Psoas muscle (tissue), 8 donors: ENCODE results near the gene SLC7A10. TPM values are rescaled to one million over a fixed set of nuclear protein-coding genes. Genes with fewer than 3 reads are reported as not detected.

Source experiments
- ATAC-seq, 4 donors: fragments of 200-7000 bp; cut with Tn5 transposase; one replicate each; pipeline ENCODE4 v1.9.1; 2020; ENCODE audit warnings: moderate library complexity in 3 of 4, mild to moderate bottlenecking in 2 of 4
- DNase-seq, 2 donors: peaks; one replicate each; pipeline ENCODE4 v3.0.0-alpha.2; 2020
- H3K27ac ChIP-seq: fragments of 200-600 bp; one replicate; pipeline ENCODE4 v1.8.0; 2022
- H3K27me3 ChIP-seq, 3 donors: fragments of 200-600 bp in 1 of 3; one replicate each; pipeline versions ENCODE4 v1.6.1 to v1.8.0; 2013 to 2022; ENCODE audit warnings: low read length in 2 of 3, mild to moderate bottlenecking in 2 of 3, moderate library complexity in 1 of 3; ENCODE audit not compliant: insufficient read depth in 3 of 3
- H3K36me3 ChIP-seq, 2 donors: fragments of 200-600 bp in 1 of 2; one replicate each; pipeline versions ENCODE4 v1.6.1 to v1.8.0; 2013 to 2022; ENCODE audit warnings: low read depth in 1 of 2, mild to moderate bottlenecking in 1 of 2, moderate library complexity in 1 of 2; ENCODE audit not compliant: insufficient read depth in 1 of 2
- H3K4me1 ChIP-seq: fragments of 200-600 bp; one replicate; pipeline ENCODE4 v1.8.0; 2022
- H3K4me3 ChIP-seq: fragments of 200-600 bp; one replicate; pipeline ENCODE4 v1.8.0; 2022; ENCODE audit warnings: mild to moderate bottlenecking
- H3K9me3 ChIP-seq: fragments of 200-600 bp; one replicate; pipeline ENCODE4 v1.8.0; 2022
- CTCF ChIP-seq: fragments of 200-600 bp; IDR thresholded peaks from one replicate; pipeline ENCODE4 v1.8.0; 2022; ENCODE audit warnings: antibody characterized with exemption
- WGBS, 3 donors: extraction: QIAGEN DNeasy Blood & Tissue Kit; methylation state at CpG; one replicate each; pipeline versions ENCODE4 v1.1.6 to v1.1.7; 2013; 5-methylcytosine and 5-hydroxymethylcytosine counted together
- intact Hi-C, 2 donors: fragments of 100-400 bp; cut with DNase I; formaldehyde crosslinking; loops; one replicate each; pipeline versions ENCODE4 v1.11.0 to v1.14.2; 2022
- polyA plus RNA-seq, 3 donors: library from polyadenylated mRNA; stranded (reverse); fragments of 200-250 nt; gene quantifications; one replicate each; pipeline ENCODE4 v1.2.3, GENCODE V29; 2013
- total RNA-seq, 4 donors: library from RNA; stranded (reverse); fragmentation: NEBNext Ultra II Directional in 2 of 4; extraction: Animal tissue kit (Norgen Biotek cat#: 25700) in 2 of 4; gene quantifications; one replicate each; pipeline versions ENCODE4 v1.2.1 to v1.2.4, GENCODE V29; 2021 to 2023
- donor health status: healthy with polysubstance abuse.
- donor health status: DM: no; HTN: no; CAD: no; lungs with moderate emphysema.
- donor health status: Bipolar disorder and iron deficiency.
- donor health status: healthy.
- donor health status: DM: yes; HTN: yes; CAD: no.
- donor health status: DM: no; HTN: no; CAD: no.
- donor health status: DM: no; HTN: no; CAD: no.
- donor health status: DM: yes; HTN: yes; CAD: no.

Gene SLC7A10
- total and polyA plus RNA-seq, 7 donors, result 0.03 to 0.43 (median 0.14) TPM; not detected in 3

- 85 to 88% (median 87%) methylated on average over 6 of the region's 6 CpGs for WGBS, 3 donors
Measured at GRCh38 chr19:33163481-33163880, 62.2 kb downstream of the SLC7A10 start.

GRCh38 chr19:33161201-33161600 is 64.4 kb downstream of the SLC7A10 start:
- intact Hi-C loops, result no loop called here
- WGBS, 3 donors, result 68 to 90% (median 80%) methylated on average over 4 of the region's 4 CpGs

More at GRCh38 chr19:33163481-33163880, 62.2 kb downstream of the SLC7A10 start:
- H3K4me1 ChIP-seq, result no peaks in the 10 kb centered on the region
- no peak overlapping the region for H3K4me3 ChIP-seq
- DNase-seq, result no peak
- H3K9me3 ChIP-seq, result peaks cover 5% of the 10 kb centered on the region
- H3K27ac ChIP-seq, result no peak overlapping the region
- H3K36me3 ChIP-seq, result no peaks in the 10 kb centered on the region
- TF ChIP-seq CTCF, result no peak
- intact Hi-C loops, result no loop called here
- ATAC-seq, result no peak
- H3K27me3 ChIP-seq, result no peaks in the 10 kb centered on the region

GRCh38 chr19:33159893-33160292 is 65.8 kb downstream of the SLC7A10 start:
- Histone ChIP-seq H3K27ac (no peak overlapping the region), H3K4me1 (no peaks in the 10 kb centered on the region), H3K36me3 (no peaks in the 10 kb centered on the region), H3K4me3 (no peak overlapping the region), H3K27me3 (no peaks in the 10 kb centered on the region), H3K9me3 (no peaks in the 10 kb centered on the region)
- TF ChIP-seq CTCF, result no peak
- intact Hi-C loops, result no loop called here
- DNase-seq (no peak), ATAC-seq (no peak)
- WGBS, 3 donors, result 87 to 90% (median 89%) methylated on average over 8 of the region's 8 CpGs

More at GRCh38 chr19:33161201-33161600, 64.4 kb downstream of the SLC7A10 start:
- H3K4me1 ChIP-seq, result no peaks in the 10 kb centered on the region
- no peak for ATAC-seq
- DNase-seq, result peak in 1 of 2 donors; percentile 9
- no peaks in the 10 kb centered on the region for H3K36me3 ChIP-seq
- no peaks in the 10 kb centered on the region for H3K9me3 ChIP-seq
- H3K4me3 ChIP-seq, result no peak overlapping the region
- TF ChIP-seq CTCF, result no peak
- H3K27ac ChIP-seq, result no peak overlapping the region
- no peaks in the 10 kb centered on the region for H3K27me3 ChIP-seq

- no peak for TF ChIP-seq CTCF
- H3K27ac ChIP-seq, result no peak overlapping the region
- H3K27me3 ChIP-seq, result no peaks in the 10 kb centered on the region
- H3K4me3 ChIP-seq, result no peak overlapping the region
- ATAC-seq, result no peak
- no peaks in the 10 kb centered on the region for H3K36me3 ChIP-seq
- DNase-seq, result no peak
- no peaks in the 10 kb centered on the region for H3K4me1 ChIP-seq
- 97 to 99% (median 97%) methylated on average over 4 of the region's 4 CpGs for WGBS, 3 donors
- no peaks in the 10 kb centered on the region for H3K9me3 ChIP-seq
- intact Hi-C loops, result no loop called here
Measured at GRCh38 chr19:33159149-33159548, 66.5 kb downstream of the SLC7A10 start.

Other genes with a start within 250 kb of the SLC7A10 start
- gene RHPN2, start 161.0 kb downstream of the SLC7A10 start, total RNA-seq, result 1 to 10 TPM in 1 of 4 donors, under 1 TPM in 3; 0.24 to 1.0 (median 0.60) TPM
- gene RHPN2, start 161.0 kb downstream of the SLC7A10 start, polyA plus RNA-seq, result 1 to 10 TPM in 1 of 3 donors, under 1 TPM in 2; 0.16 to 1.1 (median 0.17) TPM
- 1 to 10 TPM; 3.1 to 7.5 (median 5.6) TPM for gene GPATCH1, start 144.7 kb downstream of the SLC7A10 start, total RNA-seq
- gene GPATCH1, start 144.7 kb downstream of the SLC7A10 start, polyA plus RNA-seq, result 1 to 10 TPM; 3.3 to 5.3 (median 3.4) TPM
- not detected for gene WDR88, start 93.7 kb downstream of the SLC7A10 start, total RNA-seq
- gene WDR88, start 93.7 kb downstream of the SLC7A10 start, polyA plus RNA-seq, result under 1 TPM in 1 of 3 donors, not detected in 2; 0.06 TPM
- gene LRP3, start 31.5 kb downstream of the SLC7A10 start, total RNA-seq, result 10 to 100 TPM; 16.1 to 23.9 (median 19.6) TPM
- 10 to 100 TPM; 10.7 to 25.1 (median 15.9) TPM for gene LRP3, start 31.5 kb downstream of the SLC7A10 start, polyA plus RNA-seq
- gene CEBPA, start 76.7 kb upstream of the SLC7A10 start, total RNA-seq, result 10 to 100 TPM in 2 of 4 donors, 1 to 10 TPM in 2; 7.7 to 50.7 (median 11.5) TPM
- gene CEBPA, start 76.7 kb upstream of the SLC7A10 start, polyA plus RNA-seq, result 10 to 100 TPM in 1 of 3 donors, 1 to 10 TPM in 2; 5.8 to 27.6 (median 6.8) TPM
- 10 to 100 TPM; 29.9 to 54.5 (median 49.5) TPM for gene CEBPG, start 147.9 kb upstream of the SLC7A10 start, total RNA-seq
- 10 to 100 TPM; 47.0 to 95.7 (median 60.3) TPM for gene CEBPG, start 147.9 kb upstream of the SLC7A10 start, polyA plus RNA-seq